OCI-LY7 (cell line): ENCODE data around the gene ZNF716.

ENCODE experiments used
- CTCF ChIP-seq: fragments of 200-600 bp; sonication (generic); conservative IDR thresholded peaks from 2 replicates; pipeline ENCODE4 v1.5.1; 2014; ENCODE audit warnings: mild to moderate bottlenecking, antibody characterized with exemption, low read length, moderate library complexity, mixed read lengths
- EZH2phosphoT487 ChIP-seq: fragments of 200-600 bp; sonication (generic); IDR thresholded peaks from 2 replicates; pipeline ENCODE4 v1.6.1; 2018; ENCODE audit warnings: low read depth, borderline replicate concordance, mild to moderate bottlenecking, mixed run types, antibody characterized with exemption, low read length, moderate library complexity, mixed read lengths

DNA sequence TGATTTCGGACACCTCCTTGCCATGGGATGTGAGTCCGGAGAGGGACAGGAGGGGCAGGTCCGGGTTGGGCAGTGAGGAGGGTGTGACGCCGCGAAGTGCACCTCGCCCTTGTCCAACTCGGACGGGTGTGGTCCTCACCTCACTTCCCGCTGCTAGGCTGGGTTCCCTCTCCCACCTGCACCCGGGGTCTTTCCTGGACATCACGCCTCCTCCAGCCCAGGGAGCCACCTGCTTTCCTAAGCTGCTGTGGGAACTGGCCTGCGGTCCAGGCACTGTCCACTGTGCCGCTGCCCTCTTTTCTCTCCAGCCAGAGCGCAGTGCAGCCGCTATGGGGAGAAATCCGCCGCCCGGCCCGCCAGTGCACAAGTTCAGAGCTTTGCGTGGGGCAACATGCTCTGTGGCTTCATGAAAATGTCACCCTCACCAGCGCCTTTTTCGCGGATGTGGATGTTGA lies 45.0 kb upstream of the ZNF716 start:
- TF ChIP-seq CTCF = no peak
- TF ChIP-seq EZH2phosphoT487 = no peak
